Measurements from ENCODE around the gene IFIT1.
"Not testable (repeated sequence)": the region's sequence is repeated elsewhere in the genome, so short reads cannot be mapped to it uniquely, and the experiment has no call there.

IFIT1 gene

DNA sequence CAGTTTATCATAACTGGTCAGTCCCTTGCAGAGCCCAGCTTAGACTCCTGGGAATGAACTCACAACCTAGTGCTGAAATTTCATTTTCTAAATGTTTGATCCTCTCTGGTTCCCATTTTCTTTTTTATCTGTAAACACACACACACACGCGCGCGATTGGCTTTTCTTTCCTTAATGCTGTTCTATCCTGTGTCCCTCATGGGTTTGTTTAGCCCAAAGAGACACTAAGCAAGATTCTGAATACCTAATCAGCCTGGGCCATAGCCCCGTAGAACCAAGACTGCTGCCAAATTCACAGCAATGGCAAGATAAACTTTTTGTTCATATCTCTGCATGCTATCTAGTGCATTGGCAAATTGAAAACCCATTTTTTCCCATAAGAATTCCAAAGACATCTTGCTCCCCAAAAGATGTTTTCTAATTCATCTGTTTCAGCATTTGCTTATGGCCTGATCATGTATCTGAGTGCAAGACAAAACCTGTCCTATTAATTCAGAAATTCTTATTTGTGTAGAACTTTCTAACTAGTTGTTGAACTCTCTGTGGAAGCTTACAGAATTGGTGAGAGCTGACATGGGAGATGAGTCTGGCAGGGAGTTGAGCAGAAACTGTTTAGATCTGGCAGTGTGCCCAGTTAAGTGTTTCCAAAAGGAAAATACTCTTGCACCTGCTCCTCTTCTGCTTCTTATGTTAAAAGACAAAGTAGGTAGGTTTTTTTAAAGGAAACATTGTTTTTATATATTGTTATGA lies 1.8 kb upstream of the IFIT1 start:
- intact Hi-C loops (cut with DNase I) = loop anchor here (5.0 kb wide), 1 partner anchor 173 kb away; no protein-coding TSS in a partner anchor
- DNase-seq = peak in 1 of 42 donors; percentile 46

GRCh38 chr10:89391226-89391576 lies 1.2 kb upstream of the IFIT1 start:
- intact Hi-C loops (cut with DNase I) = loop anchor here (5.0 kb wide), 1 partner anchor 174 kb away; no protein-coding TSS in a partner anchor
- not testable (repeated sequence) for DNase-seq

DNA sequence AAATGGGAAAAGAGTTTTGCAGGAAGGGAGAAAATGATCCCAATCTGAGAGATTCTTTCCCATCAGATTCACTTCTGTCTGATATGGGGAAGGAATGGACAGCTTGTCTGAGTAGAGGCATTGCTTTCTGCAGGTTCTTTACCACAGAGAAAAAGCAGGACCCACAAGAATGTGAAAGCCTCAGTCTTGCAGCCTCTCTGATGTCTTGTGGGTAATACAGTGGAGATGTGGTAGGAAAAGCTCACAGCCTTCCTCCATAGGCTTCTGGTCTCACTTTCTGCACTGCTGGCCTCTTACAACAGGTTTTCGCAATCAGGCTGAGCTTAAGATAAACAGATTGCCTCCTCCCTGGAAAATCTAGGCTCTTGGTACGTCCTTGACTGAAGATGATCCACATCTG lies 551 bp downstream of the IFIT1 start:
- intact Hi-C loops (cut with DNase I) = loop anchor here (2.0 to 5.0 kb wide), 2 partner anchors 22 to 176 kb away; partner anchors contain the start of gene IFIT5
- DNase-seq = peak in 7 of 42 donors; percentile 15 to 48 (median 35)

GRCh38 chr10:89393898-89394297 lies 1.5 kb downstream of the IFIT1 start:
- no peak for DNase-seq
- intact Hi-C loops (cut with DNase I) = loop anchor here (2.0 to 5.0 kb wide), 2 partner anchors 21 to 177 kb away; partner anchors contain the start of gene IFIT5

DNA sequence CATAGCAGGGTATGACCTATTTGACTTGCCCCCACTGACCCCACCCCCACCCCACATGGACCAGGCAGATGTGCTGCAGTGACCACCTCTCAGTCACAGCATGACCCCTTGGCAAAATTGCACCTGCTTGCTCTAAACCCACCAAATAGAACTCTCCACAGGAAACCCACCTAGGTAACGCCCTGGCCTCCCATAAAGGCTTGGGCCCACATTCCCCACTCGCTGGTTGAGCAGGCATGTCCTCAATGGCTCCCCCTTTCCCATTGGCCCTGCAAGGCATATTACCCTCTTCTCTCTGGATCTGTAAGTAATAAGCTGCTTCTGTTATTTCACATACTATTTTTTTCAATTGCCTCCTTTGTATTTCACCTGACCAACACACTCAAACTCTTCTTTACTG lies 2.7 kb downstream of the IFIT1 start:
- peak in 1 of 42 donors; percentile 37 for DNase-seq
- intact Hi-C loops (cut with DNase I) = no loop called here

DNA sequence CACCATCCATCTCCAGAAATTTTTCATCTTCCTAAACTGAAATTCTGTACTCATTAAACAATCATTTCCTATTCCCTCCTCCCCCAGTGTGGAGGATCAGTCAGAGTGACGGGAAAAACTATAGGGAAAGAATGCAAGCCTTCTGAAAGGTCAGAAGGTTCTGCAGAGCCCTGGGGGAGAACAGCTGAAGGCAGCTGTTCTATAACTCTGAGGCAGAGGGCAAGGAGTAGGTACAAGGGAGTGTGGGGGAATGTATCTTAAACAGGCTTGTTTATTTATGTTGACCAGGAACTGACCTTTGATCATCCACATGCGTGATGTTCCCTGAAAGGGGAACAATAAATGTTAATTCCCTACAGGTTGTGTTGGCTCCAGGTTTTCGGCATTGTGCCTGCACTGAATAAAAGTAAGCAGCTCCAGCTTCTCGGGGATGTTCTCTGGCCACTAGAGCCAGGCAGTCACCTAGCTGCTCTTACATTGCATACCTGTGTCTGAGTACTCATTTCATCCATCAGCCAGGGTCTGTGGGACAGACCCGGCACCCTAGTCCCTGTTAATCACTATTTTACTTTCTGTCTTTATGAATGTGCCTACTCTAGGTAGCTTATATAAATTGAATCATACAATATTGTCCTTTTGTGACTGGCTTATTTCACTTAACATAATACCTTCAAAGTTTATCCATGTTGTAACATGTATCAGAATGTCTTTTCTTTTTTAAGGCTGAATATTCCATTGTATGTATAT lies 5.8 kb downstream of the IFIT1 start:
- intact Hi-C loops (cut with DNase I) = no loop called here
- DNase-seq = no peak

DNA sequence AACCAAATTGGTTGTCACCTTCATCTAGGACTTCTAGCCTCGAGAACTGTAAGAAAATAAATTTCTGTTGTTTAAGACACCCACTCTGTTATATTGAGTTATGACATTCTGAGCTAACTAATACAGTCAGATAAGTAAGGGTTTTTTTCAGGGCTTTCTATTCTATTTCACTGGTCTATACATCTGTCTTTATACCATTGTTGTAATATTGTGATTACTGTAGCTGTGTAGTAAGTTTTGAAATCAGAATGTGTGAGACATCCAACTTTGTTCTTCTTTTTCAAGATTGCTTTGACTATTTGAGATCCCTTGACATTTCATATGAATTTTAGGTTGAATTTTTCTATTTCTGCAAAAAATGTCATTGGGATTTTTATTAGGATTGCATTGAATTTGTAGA lies 7.5 kb downstream of the IFIT1 start:
- intact Hi-C loops (cut with DNase I) = no loop called here
- no peak for DNase-seq

- intact Hi-C loops (cut with DNase I) = no loop called here
- no peak for DNase-seq
Observed at GRCh38 chr10:89403043-89403442, 10.6 kb downstream of the IFIT1 start.

- DNase-seq = no peak
- intact Hi-C loops (cut with DNase I) = no loop called here
Observed at GRCh38 chr10:89404104-89405047, 12.0 kb downstream of the IFIT1 start.

DNA sequence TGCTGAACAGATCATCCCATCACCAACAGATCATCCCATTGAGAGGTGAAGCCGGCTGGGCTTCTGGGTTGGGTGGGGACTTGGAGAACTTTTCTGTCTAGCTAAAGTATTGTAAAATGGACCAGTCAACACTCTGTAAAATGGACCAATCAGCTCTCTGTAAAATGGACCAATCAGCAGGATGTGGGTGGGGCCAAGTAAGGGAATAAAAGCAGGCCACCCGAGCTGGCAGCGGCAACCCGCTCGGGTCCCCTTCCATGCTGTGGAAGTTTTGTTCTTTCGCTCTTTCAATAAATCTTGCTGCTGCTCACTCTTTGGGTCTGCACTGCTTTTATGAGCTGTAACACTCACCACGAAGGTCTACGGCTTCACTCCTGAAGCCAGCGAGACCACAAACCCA lies 13.8 kb downstream of the IFIT1 start:
- intact Hi-C loops (cut with DNase I); DNase-seq: not testable (repeated sequence)

DNA sequence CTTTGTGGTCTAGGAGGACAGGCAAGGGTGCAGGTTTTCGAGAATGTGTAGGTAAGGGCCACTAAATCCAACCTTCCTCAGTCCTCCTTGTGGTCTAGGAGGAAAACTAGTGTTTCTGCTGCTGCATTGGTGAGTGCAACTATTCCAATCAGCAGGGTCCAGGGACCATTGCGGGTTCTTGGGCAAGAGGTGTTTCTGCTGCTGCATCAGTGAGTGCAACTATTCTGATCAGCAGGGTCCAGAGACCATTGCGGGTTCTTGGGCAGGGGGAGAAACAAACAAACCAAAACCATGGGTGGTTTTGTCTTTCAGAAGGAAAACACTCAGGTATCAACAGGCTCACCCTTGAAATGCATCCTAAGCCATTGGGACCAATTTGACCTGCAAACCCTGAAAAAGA lies 15.4 kb downstream of the IFIT1 start:
- DNase-seq; intact Hi-C loops (cut with DNase I): not testable (repeated sequence)

DNA sequence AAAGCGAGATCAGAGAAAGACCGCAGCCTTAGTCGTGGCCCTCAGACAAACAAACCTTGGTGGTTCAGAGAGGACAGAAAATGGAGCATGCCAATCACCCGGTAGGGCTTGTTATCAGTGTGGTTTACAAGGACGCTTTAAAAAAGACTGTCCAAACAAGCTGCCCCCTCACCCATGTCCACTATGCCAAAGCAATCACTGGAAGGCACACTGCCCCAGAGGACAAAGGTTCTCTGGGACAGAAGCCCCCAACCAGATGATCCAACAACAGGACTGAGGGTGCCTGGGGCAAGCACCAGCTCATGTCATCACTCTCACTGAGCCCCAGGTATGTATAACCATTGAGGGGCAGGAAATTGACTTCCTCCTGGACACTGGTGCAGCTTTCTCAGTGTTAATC lies 16.9 kb downstream of the IFIT1 start:
- DNase-seq; intact Hi-C loops (cut with DNase I): not testable (repeated sequence)

- DNase-seq; intact Hi-C loops (cut with DNase I): not testable (repeated sequence)
Observed at GRCh38 chr10:89410551-89410950, 18.1 kb downstream of the IFIT1 start.

GRCh38 chr10:89411135-89411534 lies 18.7 kb downstream of the IFIT1 start:
- intact Hi-C loops (cut with DNase I); DNase-seq: not testable (repeated sequence)

DNA sequence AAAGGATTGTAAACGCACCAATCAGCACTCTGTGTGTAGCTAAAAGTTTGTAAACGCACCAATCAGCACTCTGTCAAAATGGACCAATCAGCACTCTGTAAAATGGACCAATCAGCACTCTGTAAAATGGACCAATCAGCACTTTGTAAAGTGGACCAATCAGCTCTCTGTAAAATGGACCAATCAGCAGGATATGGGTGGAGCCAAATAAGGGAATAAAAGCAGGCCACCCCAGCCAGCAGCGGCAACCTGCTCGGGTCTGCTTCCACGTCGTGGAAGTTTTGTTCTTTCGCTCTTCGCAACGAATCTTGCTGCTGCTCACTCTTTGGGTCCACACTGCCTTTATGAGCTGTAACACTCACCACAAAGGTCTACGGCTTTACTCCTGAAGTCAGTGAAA lies 19.9 kb downstream of the IFIT1 start:
- DNase-seq; intact Hi-C loops (cut with DNase I): not testable (repeated sequence)

DNA sequence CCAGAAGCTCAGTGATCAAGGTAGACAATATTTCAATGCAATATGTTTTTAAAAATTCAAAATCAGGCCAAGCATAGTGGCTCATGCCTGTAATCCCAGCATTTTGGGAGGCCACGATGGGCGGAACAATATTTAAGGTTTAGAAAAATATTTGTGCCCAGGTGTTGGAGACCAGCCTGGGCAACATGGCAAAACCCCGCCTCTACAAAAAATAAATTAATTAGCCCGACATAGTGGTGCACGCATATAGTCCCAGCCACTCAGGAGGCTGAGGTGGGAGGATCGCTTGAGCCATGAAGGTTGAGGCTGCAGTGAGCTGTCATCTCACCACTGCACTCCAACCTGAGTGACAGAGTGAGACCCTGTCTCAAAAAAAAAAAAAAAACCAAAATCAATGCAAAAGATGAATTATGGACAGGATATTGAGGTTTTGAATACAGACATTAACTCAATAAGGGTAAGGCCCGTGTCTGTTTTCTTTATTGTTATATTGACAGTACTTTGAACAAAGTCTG lies 21.0 kb downstream of the IFIT1 start:
- DNase-seq = no peak
- intact Hi-C loops (cut with DNase I) = no loop called here

GRCh38 chr10:89414146-89414878 lies 21.9 kb downstream of the IFIT1 start, which contains the start of gene IFIT5:
Gene IFIT5 (plus strand): TSS chr10:89414568. CDS start chr10:89414799, 231 bp downstream.
- intact Hi-C loops (cut with DNase I) = loop anchor here (2.0 kb wide), 1 partner anchor 22 kb away; the partner anchor contains the start of gene IFIT1
- peak; percentile 48 to 90 (median 79) for DNase-seq

Measured in head of caudate nucleus (tissue), 42 donors.